Immature natural killer cell (primary cell): Measurements from ENCODE around the gene GALNT17. TPM values are rescaled to one million over a fixed set of nuclear protein-coding genes. Genes with fewer than 3 reads are reported as not detected.

Experiments
- DNase-seq, 3 donors: peaks; one replicate each; pipeline ENCODE4 v3.0.0; 2022; ENCODE audit warnings: mixed read lengths in 1 of 3
- H3K27ac Mint-ChIP-seq, 6 donors: one replicate each; pipeline ENCODE4 v1.8.0; 2020; ENCODE audit warnings: mixed read lengths in 6 of 6, mild to moderate bottlenecking in 5 of 6, inconsistent platforms in 4 of 6, moderate library complexity in 3 of 6
- H3K27me3 Mint-ChIP-seq, 3 donors: one replicate each; pipeline ENCODE4 v1.8.0; 2020 to 2021; ENCODE audit warnings: low read depth in 3 of 3, mild to moderate bottlenecking in 3 of 3, mixed read lengths in 3 of 3, moderate library complexity in 3 of 3, inconsistent platforms in 1 of 3
- H3K36me3 Mint-ChIP-seq, 3 donors: one replicate each; pipeline ENCODE4 v1.8.0; 2020; ENCODE audit warnings: mixed read lengths in 3 of 3, inconsistent platforms in 2 of 3, mild to moderate bottlenecking in 2 of 3
- H3K4me1 Mint-ChIP-seq, 2 donors: one replicate each; pipeline ENCODE4 v1.8.0; 2020; ENCODE audit warnings: inconsistent platforms in 2 of 2, mild to moderate bottlenecking in 2 of 2, mixed read lengths in 2 of 2, moderate library complexity in 1 of 2
- H3K4me3 Mint-ChIP-seq, 5 donors: one replicate each; pipeline ENCODE4 v1.8.0; 2020; ENCODE audit warnings: mild to moderate bottlenecking in 5 of 5, mixed read lengths in 5 of 5, inconsistent platforms in 3 of 5, moderate library complexity in 3 of 5
- H3K9me3 Mint-ChIP-seq, 6 donors: one replicate each; pipeline ENCODE4 v1.8.0; 2020; ENCODE audit warnings: mild to moderate bottlenecking in 6 of 6, mixed read lengths in 6 of 6, inconsistent platforms in 4 of 6, moderate library complexity in 3 of 6
- polyA plus RNA-seq, 3 donors: library from polyadenylated mRNA; unstranded; fragments of 300-500 nt; fragmentation: Illumina TruSeq; gene quantifications; one replicate each; pipeline ENCODE4 v1.2.3, GENCODE V29; 2021

GALNT17 gene
- polyA plus RNA-seq, 3 donors from 2014 or later, result not detected

DNA sequence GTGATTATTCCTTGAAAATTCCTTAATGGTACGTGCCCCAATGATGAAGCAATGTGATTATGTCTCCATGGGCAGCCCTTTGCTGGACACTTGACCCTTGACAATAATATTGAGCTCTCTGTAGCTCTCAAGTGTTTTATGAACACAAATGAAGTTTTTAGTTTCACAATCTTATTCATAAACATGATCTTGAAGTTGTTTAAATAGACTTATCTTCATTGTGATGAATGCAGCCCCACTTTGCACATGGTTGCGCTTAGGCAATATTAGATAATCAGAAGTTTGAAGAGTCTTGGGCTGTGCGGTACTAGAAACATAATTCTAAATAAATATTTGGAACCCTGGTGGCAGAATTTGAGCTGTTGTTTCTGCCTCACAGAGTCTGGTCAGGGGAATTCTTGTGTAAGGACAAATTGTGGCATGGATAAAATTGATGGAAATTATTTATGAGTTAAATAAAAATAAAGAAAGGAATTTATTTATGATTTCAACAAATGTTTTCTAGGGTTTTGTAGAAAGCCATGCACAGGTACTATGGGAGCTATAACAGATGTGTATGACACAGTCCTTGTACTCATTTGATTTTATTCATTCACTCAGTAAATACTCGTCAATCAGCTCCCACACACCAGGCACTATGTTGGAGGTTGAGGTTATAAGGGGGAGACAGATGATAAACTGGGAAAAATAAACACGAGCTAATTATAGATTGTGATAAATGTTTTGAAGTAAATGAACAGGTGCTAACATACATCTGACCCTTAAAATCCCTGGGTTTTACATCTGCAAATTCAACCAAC is 217.9 kb downstream of the GALNT17 start:
- Mint-ChIP-seq H3K4me1 (no peaks in the 10 kb centered on the region), H3K4me3 (no peak overlapping the region), H3K27ac (no peak overlapping the region), H3K27me3 (peaks cover 0 to 2% (median 2%) of the 10 kb centered on the region in 3 donors), H3K9me3 (peaks cover 2 to 36% (median 10%) of the 10 kb centered on the region in 6 donors), H3K36me3 (no peaks in the 10 kb centered on the region)
- no peak for DNase-seq

DNA sequence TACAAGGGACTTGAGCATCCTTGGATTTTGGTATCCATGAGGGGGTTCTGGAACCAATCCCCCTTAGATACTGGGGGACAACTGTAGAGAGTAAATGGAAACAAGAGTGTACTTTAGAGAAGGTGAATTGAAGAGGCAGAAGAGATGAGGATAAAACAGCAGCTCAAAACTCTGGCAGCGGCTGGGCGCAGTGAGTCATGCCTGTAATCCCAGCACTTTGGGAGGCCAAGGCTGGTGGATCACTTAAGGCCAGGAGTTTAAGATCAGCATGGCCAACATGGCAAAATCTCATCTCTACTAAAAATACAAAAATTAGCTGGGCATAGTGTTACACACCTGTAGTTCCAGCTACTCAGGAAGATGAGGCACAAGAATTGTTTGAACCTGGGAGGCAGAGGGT is 218.7 kb downstream of the GALNT17 start:
- Mint-ChIP-seq H3K27ac (no peak overlapping the region), H3K4me3 (no peak overlapping the region)
- DNase-seq, result no peak

DNA sequence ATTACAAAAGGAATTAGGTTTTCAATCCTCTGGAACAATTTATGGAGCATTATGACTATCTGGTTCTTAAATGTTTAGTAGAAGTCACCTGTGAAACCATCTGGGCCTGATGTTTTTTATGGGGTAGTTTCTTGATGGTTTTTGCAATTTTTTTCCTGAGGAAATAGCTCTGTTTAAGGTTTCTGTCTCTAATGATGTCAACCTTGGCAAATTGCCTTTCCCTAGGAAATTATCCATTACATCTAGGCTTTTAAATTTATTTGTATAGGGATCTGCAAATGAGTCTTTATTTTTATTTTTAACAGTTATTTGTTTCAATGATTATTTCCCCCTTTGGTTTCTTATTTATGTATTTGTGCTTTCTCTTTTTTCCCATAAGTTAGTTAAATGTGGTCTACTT is 222.8 kb downstream of the GALNT17 start:
- DNase-seq, result no peak

More for the DNA sequence above, 218.7 kb downstream of the GALNT17 start:
- Mint-ChIP-seq H3K36me3 (no peaks in the 10 kb centered on the region), H3K27me3 (peaks cover 0 to 2% (median 2%) of the 10 kb centered on the region in 3 donors), H3K9me3 (peaks cover 2 to 30% (median 10%) of the 10 kb centered on the region in 6 donors), H3K4me1 (no peaks in the 10 kb centered on the region)

DNA sequence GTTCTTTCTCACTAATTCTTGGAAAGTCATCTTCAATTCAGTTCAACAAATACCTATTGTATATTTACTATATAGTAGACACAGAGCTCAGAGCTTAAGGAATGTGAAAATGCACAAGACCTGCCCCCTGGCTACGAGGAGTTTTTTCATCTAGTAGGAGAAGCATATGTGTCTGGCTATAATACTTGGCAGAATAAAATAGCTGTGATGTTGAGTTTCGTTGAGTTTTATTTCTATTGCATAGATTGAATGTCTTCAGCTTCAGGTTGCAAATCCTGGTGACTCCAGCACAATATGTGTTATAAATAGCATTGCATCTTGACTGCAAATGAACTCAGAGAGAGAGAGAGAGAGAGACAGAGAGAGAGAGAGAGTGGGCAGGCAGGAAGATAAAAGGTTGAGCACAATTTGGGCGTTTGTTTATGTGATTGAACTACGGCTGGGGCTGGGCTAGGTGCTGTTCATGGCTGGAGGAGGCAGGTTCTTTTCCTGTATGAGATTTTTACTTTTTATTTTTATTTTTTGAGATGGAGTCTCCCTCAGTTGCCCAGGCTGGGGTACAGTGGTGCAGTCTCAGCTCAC is 229.6 kb downstream of the GALNT17 start:
- Mint-ChIP-seq H3K9me3 (peaks cover 2 to 38% (median 16%) of the 10 kb centered on the region in 6 donors), H3K27ac (no peak overlapping the region), H3K27me3 (peaks cover 0 to 3% (median 2%) of the 10 kb centered on the region in 3 donors), H3K36me3 (peaks cover 0 to 3% (median 0%) of the 10 kb centered on the region in 3 donors), H3K4me1 (no peaks in the 10 kb centered on the region), H3K4me3 (no peak overlapping the region)
- no peak for DNase-seq

More for the DNA sequence above, 222.8 kb downstream of the GALNT17 start:
- H3K36me3 Mint-ChIP-seq, result no peaks in the 10 kb centered on the region
- H3K9me3 Mint-ChIP-seq, result peaks cover 3 to 32% (median 12%) of the 10 kb centered on the region in 6 donors
- no peaks in the 10 kb centered on the region for H3K4me1 Mint-ChIP-seq
- H3K27ac Mint-ChIP-seq, result no peak overlapping the region
- H3K4me3 Mint-ChIP-seq, result no peak overlapping the region
- peaks cover 2% of the 10 kb centered on the region in 3 donors for H3K27me3 Mint-ChIP-seq

DNA sequence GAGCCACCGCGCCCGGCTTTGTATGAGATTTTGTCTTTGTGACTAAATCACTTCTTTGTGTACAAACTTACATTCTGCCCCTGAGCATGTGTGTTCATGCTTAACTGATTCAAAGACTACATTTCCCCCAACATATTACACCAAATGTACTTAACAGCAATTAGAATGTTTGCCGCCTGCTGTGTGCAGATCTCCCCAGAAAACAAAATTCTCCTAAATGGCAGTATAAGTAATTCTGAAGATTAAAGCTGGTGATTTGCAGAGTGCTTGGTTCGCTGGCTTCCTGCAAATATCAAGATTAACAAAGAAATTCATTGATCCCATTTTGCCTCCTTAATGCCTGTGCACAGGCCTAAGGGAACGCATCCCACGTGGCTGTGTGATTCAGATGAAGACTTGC is 230.3 kb downstream of the GALNT17 start:
- Mint-ChIP-seq H3K27ac (no peak overlapping the region), H3K27me3 (peaks cover 0 to 3% (median 2%) of the 10 kb centered on the region in 3 donors), H3K36me3 (peaks cover 0 to 3% (median 0%) of the 10 kb centered on the region in 3 donors), H3K4me3 (no peak overlapping the region), H3K9me3 (peaks cover 2 to 41% (median 15%) of the 10 kb centered on the region in 6 donors), H3K4me1 (no peaks in the 10 kb centered on the region)
- DNase-seq, result no peak

DNA sequence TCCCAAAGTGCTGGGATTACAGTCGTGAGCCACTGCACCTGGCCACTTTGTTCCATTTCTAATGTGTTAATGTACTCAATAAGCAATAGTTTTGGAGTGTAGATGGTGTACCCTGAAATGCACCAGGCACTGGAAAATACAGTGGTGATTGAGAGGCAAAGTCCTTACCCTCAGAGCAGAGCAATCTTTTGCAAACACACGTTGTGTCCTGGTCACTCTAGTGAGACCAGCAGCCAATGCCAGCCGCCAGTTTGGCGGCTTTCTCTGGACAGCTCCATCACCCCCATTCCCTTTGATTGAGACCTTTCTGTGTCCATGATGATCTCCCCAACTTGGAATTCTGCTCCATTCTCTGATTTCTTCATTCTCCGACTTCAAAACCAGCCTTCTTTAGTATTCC is 231.3 kb downstream of the GALNT17 start:
- Mint-ChIP-seq H3K4me3 (no peak overlapping the region), H3K36me3 (peaks cover 0 to 3% (median 0%) of the 10 kb centered on the region in 3 donors), H3K4me1 (no peaks in the 10 kb centered on the region), H3K27ac (no peak overlapping the region), H3K27me3 (peaks cover 0 to 3% (median 0%) of the 10 kb centered on the region in 3 donors), H3K9me3 (peaks cover 2 to 32% (median 14%) of the 10 kb centered on the region in 6 donors)
- no peak for DNase-seq

DNA sequence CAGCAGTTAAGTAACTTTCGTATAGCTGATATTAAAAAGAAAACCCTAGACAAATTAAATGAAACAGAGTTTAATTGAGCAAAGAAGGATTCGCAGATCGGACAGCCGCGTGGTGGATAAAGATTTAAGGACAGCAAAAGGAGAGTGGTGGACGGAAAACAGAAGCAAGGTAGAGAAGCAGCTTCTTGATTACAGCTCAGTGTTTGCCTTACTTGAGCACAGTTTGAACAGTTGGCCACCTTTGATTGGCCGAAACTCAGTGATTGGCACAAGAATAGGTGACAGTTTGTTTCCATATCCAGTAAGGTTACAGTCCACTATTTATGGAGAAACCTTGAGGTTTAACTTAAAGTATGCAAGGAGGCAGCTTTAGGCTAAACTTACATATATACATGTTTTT is 231.7 kb downstream of the GALNT17 start:
- H3K4me3 Mint-ChIP-seq, result no peak overlapping the region
- no peak for DNase-seq
- peaks cover 2 to 28% (median 14%) of the 10 kb centered on the region in 6 donors for H3K9me3 Mint-ChIP-seq
- H3K27ac Mint-ChIP-seq, result no peak overlapping the region
- H3K4me1 Mint-ChIP-seq, result no peaks in the 10 kb centered on the region
- peaks cover 0 to 3% (median 0%) of the 10 kb centered on the region in 3 donors for H3K27me3 Mint-ChIP-seq
- H3K36me3 Mint-ChIP-seq, result peaks cover 0 to 3% (median 0%) of the 10 kb centered on the region in 3 donors

DNA sequence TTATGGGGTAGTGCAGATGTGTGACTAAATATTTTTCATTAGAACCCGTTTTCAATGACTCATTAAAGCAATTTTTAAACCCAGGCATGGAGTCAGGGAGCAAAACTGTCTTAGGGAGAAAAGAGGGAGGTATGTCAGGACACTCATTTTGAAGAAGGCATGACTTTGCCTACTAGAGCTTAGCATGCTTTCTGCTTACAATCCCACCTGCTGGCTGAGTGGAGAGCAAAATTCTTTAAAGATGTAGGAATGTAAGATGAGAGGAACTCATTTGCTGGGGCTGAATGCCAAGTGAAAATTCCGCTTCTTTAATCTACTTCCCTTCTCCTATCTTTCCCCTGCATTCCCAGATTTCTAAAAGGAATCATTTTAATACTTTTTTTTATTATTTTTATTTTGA is 232.6 kb downstream of the GALNT17 start:
- Mint-ChIP-seq H3K27me3 (peaks cover 0 to 3% (median 0%) of the 10 kb centered on the region in 3 donors), H3K4me3 (no peak overlapping the region), H3K36me3 (peaks cover 0 to 3% (median 0%) of the 10 kb centered on the region in 3 donors), H3K4me1 (no peaks in the 10 kb centered on the region), H3K27ac (no peak overlapping the region), H3K9me3 (peaks cover 2 to 33% (median 12%) of the 10 kb centered on the region in 6 donors)
- DNase-seq, result no peak

DNA sequence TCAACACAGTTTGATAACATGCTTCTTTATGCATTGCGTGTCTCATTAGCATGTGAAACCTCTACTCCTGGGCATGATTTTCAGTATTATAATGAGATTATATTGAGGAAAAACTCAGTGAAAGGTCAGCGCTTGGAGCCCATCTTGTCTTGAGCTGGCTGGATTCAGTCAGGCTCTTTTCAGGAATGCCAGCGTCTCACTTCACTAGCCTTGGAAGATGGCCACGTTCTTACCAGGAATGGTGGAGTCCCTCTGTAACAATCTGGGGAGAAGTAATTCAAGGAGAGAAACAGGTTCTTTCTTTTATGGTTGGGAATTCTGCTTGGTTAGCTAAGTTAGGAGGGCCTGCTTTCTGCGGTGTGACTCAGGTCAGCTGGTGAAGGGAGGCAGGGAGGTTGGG is 241.0 kb downstream of the GALNT17 start:
- Mint-ChIP-seq H3K27ac (no peak overlapping the region), H3K4me1 (no peaks in the 10 kb centered on the region), H3K9me3 (peaks cover 13 to 41% (median 20%) of the 10 kb centered on the region in 6 donors), H3K4me3 (no peak overlapping the region), H3K27me3 (no peaks in the 10 kb centered on the region), H3K36me3 (peaks cover 0 to 3% (median 3%) of the 10 kb centered on the region in 3 donors)
- no peak for DNase-seq

DNA sequence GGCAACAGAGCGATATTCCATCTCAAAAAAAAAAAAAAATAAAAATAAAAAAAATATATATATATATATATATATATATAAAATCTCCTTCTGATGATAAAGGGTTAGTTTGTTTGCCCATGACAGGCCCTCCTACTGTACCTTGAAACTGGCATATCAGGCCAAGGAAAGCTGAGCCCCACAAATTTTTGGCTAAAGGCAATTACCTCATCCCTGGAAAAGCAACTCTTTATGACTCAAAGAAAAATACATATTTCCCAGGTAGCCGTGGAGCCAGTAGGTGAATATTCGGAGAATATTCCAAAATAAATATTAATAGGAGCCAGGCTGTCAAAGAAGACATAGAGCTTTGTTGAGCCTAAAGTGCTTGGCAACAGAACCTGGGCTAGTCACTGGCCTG is 245.1 kb downstream of the GALNT17 start:
- DNase-seq, result no peak
- peaks cover 0 to 7% (median 3%) of the 10 kb centered on the region in 3 donors for H3K36me3 Mint-ChIP-seq
- no peaks in the 10 kb centered on the region for H3K4me1 Mint-ChIP-seq
- no peak overlapping the region for H3K4me3 Mint-ChIP-seq
- H3K9me3 Mint-ChIP-seq, result peaks cover 19 to 45% (median 28%) of the 10 kb centered on the region in 6 donors
- no peak overlapping the region for H3K27ac Mint-ChIP-seq
- H3K27me3 Mint-ChIP-seq, result peaks cover 0 to 1% (median 0%) of the 10 kb centered on the region in 3 donors

DNA sequence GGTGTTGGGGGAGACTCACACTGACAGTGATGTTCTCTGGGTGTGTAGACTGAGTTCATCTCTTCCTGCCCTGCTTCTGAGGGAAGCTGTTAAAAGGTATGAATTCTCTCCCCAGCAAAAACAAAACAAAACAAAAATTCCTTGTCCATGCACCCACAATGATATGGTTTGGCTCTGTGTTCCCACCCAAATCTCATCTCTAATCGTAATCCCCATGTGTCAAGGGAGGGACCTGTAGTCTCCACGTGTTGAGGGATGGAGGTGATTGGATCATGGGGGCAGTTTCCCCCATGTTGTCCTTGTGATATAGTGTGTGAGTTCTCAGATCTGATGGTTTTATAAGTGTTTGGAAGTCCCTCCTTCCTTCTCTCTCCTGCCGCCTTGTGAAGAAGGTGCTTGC is 245.5 kb downstream of the GALNT17 start:
- H3K4me3 Mint-ChIP-seq, result no peak overlapping the region
- no peaks in the 10 kb centered on the region for H3K4me1 Mint-ChIP-seq
- peaks cover 0 to 1% (median 0%) of the 10 kb centered on the region in 3 donors for H3K27me3 Mint-ChIP-seq
- peaks cover 0 to 7% (median 3%) of the 10 kb centered on the region in 3 donors for H3K36me3 Mint-ChIP-seq
- DNase-seq, result no peak
- no peak overlapping the region for H3K27ac Mint-ChIP-seq
- peaks cover 19 to 45% (median 28%) of the 10 kb centered on the region in 6 donors for H3K9me3 Mint-ChIP-seq

DNA sequence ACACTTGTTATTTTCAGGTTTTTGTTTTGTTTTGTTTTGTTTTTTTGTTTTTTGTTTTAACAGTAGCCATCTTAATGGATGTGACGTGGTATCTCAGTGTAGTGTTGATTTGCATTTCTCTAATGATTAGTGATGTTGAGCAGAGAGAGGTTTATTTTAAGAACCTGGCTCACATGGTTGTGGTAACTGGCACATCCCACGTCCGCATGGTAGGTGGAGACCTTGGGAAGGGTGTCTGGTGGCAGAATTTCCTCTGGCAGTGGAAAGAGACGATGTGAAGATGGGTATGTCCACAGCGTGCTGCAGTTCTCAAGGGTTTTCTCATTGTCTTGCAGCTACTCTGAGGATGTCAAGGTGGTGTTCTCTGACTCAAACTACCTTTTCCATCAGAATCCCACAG is 252.2 kb downstream of the GALNT17 start:
- H3K27ac Mint-ChIP-seq, result no peak overlapping the region
- DNase-seq, result no peak
- no peaks in the 10 kb centered on the region for H3K4me1 Mint-ChIP-seq
- peaks cover 6 to 20% (median 15%) of the 10 kb centered on the region in 6 donors for H3K9me3 Mint-ChIP-seq
- no peak overlapping the region for H3K4me3 Mint-ChIP-seq
- peaks cover 2 to 3% (median 2%) of the 10 kb centered on the region in 3 donors for H3K27me3 Mint-ChIP-seq
- H3K36me3 Mint-ChIP-seq, result peaks cover 0 to 3% (median 0%) of the 10 kb centered on the region in 3 donors

DNA sequence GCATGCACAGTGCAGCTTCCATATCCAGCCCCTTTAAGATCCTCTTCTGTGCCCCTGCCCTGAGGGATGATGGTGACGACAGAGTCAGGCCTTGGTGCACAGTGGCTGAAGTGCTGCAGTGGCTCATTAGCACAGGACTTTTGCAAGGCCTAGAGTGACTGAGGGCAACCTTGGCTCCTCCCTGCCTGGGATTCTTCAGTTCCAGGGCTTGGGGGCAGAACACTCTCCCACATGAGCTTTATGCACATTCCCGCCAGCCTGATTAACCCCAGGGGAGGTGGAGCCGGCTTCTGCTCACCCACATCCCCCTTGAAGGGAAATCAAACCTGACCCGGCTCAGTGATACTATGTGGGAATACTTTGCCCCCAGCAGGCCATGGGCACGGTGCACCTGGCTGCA is 253.4 kb downstream of the GALNT17 start:
- H3K4me1 Mint-ChIP-seq, result no peaks in the 10 kb centered on the region
- H3K27ac Mint-ChIP-seq, result no peak overlapping the region
- H3K27me3 Mint-ChIP-seq, result peaks cover 2 to 3% (median 2%) of the 10 kb centered on the region in 3 donors
- H3K36me3 Mint-ChIP-seq, result no peaks in the 10 kb centered on the region
- no peak overlapping the region for H3K4me3 Mint-ChIP-seq
- H3K9me3 Mint-ChIP-seq, result peaks cover 2 to 22% (median 11%) of the 10 kb centered on the region in 6 donors
- no peak for DNase-seq

DNA sequence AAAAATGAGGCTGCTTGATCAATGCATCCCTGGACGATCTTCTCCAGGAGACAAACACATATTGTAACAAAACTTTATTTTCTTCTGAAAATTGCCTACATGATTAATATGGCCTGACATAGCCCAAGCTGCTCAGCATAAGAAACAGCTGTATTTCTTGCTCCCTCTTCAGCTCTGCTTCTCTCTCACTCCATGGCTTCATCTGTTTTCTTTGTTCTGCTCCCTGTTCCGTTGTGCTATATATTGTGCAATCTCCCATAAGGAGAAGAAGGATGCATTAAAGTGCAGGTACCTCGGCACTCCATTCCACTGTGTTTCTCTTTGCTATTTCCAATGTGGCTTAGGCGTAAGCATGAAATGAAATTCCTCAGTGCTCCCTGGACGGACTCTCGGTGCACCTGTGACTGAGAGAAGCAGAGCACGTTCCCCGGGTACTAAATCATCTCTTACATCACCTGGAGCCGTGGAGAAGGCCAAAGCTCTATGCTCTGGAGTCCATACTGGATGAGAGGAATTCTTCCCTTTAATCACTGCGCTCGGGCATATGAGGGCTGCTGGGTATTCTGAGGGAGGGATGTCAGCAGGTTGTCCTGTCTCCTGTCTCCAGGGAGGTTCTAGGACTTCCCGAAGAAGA is 254.3 kb downstream of the GALNT17 start:
- Mint-ChIP-seq H3K4me1 (no peaks in the 10 kb centered on the region), H3K9me3 (peaks cover 2 to 26% (median 13%) of the 10 kb centered on the region in 6 donors), H3K4me3 (no peak overlapping the region), H3K27me3 (peaks cover 2 to 3% (median 2%) of the 10 kb centered on the region in 3 donors), H3K27ac (no peak overlapping the region), H3K36me3 (no peaks in the 10 kb centered on the region)
- DNase-seq, result no peak
